ENCODE results near the gene FRK. TPM values are rescaled to one million over a fixed set of nuclear protein-coding genes. Genes with fewer than 3 reads are reported as not detected.
"Not testable (repeated sequence)": the region's sequence is repeated elsewhere in the genome, so short reads cannot be mapped to it uniquely, and the experiment has no call there.

FRK gene
- not detected in 2 replicates for total RNA-seq

- intact Hi-C loops (cut with micrococcal nuclease), result no loop called here
- DNase-seq, result no peak
- no peaks in the 10 kb centered on the region for H3K36me3 Mint-ChIP-seq (ENCODE audit: low read depth)
- H3K27me3 Mint-ChIP-seq, result peaks cover 2% of the 10 kb centered on the region
- H3K9me3 Mint-ChIP-seq, result no peaks in the 10 kb centered on the region
- no peak within 1 kb of the TSS for H3K27ac Mint-ChIP-seq
- no peak within 1 kb of the TSS for H3K4me3 Mint-ChIP-seq
- H3K4me1 Mint-ChIP-seq, result no peaks in the 10 kb centered on the region
These were observed at the start of gene FRK for GRCh38 chr6:116060572-116061283. Gene FRK (minus strand): TSS chr6:116060891. CDS start chr6:116060311, 580 bp downstream.

GRCh38 chr6:116108836-116109235 is 48.1 kb upstream of the FRK start:
- Mint-ChIP-seq H3K4me3 (no peak overlapping the region), H3K27me3 (no peaks in the 10 kb centered on the region), H3K4me1 (peaks cover 17% of the 10 kb centered on the region), H3K27ac (peak overlapping the region; percentile 5), H3K36me3 (ENCODE audit: low read depth) (peaks cover 23% of the 10 kb centered on the region), H3K9me3 (no peaks in the 10 kb centered on the region)
- no peak for DNase-seq
- intact Hi-C loops (cut with micrococcal nuclease), result no loop called here

- Mint-ChIP-seq H3K27ac (no peak overlapping the region), H3K36me3 (ENCODE audit: low read depth) (peaks cover 16% of the 10 kb centered on the region), H3K4me3 (no peak overlapping the region), H3K9me3 (no peaks in the 10 kb centered on the region), H3K27me3 (no peaks in the 10 kb centered on the region), H3K4me1 (peaks cover 38% of the 10 kb centered on the region)
- intact Hi-C loops (cut with micrococcal nuclease), result no loop called here
- DNase-seq, result no peak
These were observed 45.5 kb upstream of the FRK start for GRCh38 chr6:116106146-116106545.

- peaks cover 38% of the 10 kb centered on the region for H3K4me1 Mint-ChIP-seq
- no peak overlapping the region for H3K4me3 Mint-ChIP-seq
- H3K9me3 Mint-ChIP-seq, result no peaks in the 10 kb centered on the region
- intact Hi-C loops (cut with micrococcal nuclease), result no loop called here
- no peaks in the 10 kb centered on the region for H3K27me3 Mint-ChIP-seq
- no peak for DNase-seq
- no peak overlapping the region for H3K27ac Mint-ChIP-seq
- H3K36me3 Mint-ChIP-seq (ENCODE audit: low read depth), result peaks cover 13% of the 10 kb centered on the region
These were observed 44.6 kb upstream of the FRK start for GRCh38 chr6:116105247-116105646.

- no peak overlapping the region for H3K27ac Mint-ChIP-seq
- intact Hi-C loops (cut with micrococcal nuclease), result no loop called here
- no peak for DNase-seq
- H3K4me1 Mint-ChIP-seq, result peaks cover 39% of the 10 kb centered on the region
- H3K27me3 Mint-ChIP-seq, result no peaks in the 10 kb centered on the region
- peaks cover 11% of the 10 kb centered on the region for H3K36me3 Mint-ChIP-seq (ENCODE audit: low read depth)
- H3K4me3 Mint-ChIP-seq, result no peak overlapping the region
- no peaks in the 10 kb centered on the region for H3K9me3 Mint-ChIP-seq
These were observed 43.9 kb upstream of the FRK start for GRCh38 chr6:116104636-116105035.

- no peak for DNase-seq
- Mint-ChIP-seq H3K27ac (no peak overlapping the region), H3K36me3 (ENCODE audit: low read depth) (peaks cover 5% of the 10 kb centered on the region), H3K4me1 (peaks cover 44% of the 10 kb centered on the region), H3K4me3 (peak overlapping the region; percentile 95), H3K27me3 (no peaks in the 10 kb centered on the region), H3K9me3 (no peaks in the 10 kb centered on the region)
- intact Hi-C loops (cut with micrococcal nuclease), result no loop called here
These were observed 42.2 kb upstream of the FRK start for GRCh38 chr6:116102873-116103272.

GRCh38 chr6:116101790-116102189 is 41.1 kb upstream of the FRK start:
- Mint-ChIP-seq H3K27me3 (no peaks in the 10 kb centered on the region), H3K4me3 (peak overlapping the region; percentile 95), H3K9me3 (no peaks in the 10 kb centered on the region), H3K27ac (peak overlapping the region; percentile 92), H3K36me3 (ENCODE audit: low read depth) (peaks cover 5% of the 10 kb centered on the region), H3K4me1 (peaks cover 44% of the 10 kb centered on the region)
- intact Hi-C loops (cut with micrococcal nuclease), result loop anchor here (2.0 kb wide), 2 partner anchors 153 to 567 kb away; partner anchors contain the start of genes TSPYL4 and ZUP1
- DNase-seq, result no peak

GRCh38 chr6:116101302-116101718 is 40.6 kb upstream of the FRK start:
- Mint-ChIP-seq H3K36me3 (ENCODE audit: low read depth) (peaks cover 5% of the 10 kb centered on the region), H3K4me1 (peaks cover 44% of the 10 kb centered on the region), H3K9me3 (no peaks in the 10 kb centered on the region), H3K4me3 (peak overlapping the region; percentile 95), H3K27ac (peak overlapping the region; percentile 92), H3K27me3 (no peaks in the 10 kb centered on the region)
- DNase-seq, result no peak
- intact Hi-C loops (cut with micrococcal nuclease), result loop anchor here (2.0 kb wide), 2 partner anchors 153 to 567 kb away; partner anchors contain the start of genes TSPYL4 and ZUP1

GRCh38 chr6:116100419-116101301 is 40.0 kb upstream of the FRK start, which contains the start of gene NT5DC1:
Gene NT5DC1 (plus strand): TSS chr6:116100853. CDS start chr6:116100931, 78 bp downstream.
- Mint-ChIP-seq H3K27ac (peak within 1 kb of the TSS; percentile 92), H3K4me3 (peak within 1 kb of the TSS; percentile 95), H3K27me3 (no peaks in the 10 kb centered on the region), H3K9me3 (peaks cover 4% of the 10 kb centered on the region), H3K36me3 (ENCODE audit: low read depth) (peaks cover 5% of the 10 kb centered on the region), H3K4me1 (peaks cover 38% of the 10 kb centered on the region)
- peak; percentile 96 for DNase-seq
- intact Hi-C loops (cut with micrococcal nuclease), result loop anchor here (1.0 to 2.0 kb wide), 4 partner anchors 154 to 568 kb away; partner anchors contain the start of genes RWDD1, TSPYL1, TSPYL4 and ZUP1

- peaks cover 27% of the 10 kb centered on the region for H3K4me1 Mint-ChIP-seq
- intact Hi-C loops (cut with micrococcal nuclease), result no loop called here
- H3K4me3 Mint-ChIP-seq, result no peak overlapping the region
- H3K36me3 Mint-ChIP-seq (ENCODE audit: low read depth), result no peaks in the 10 kb centered on the region
- H3K9me3 Mint-ChIP-seq, result peaks cover 4% of the 10 kb centered on the region
- no peak overlapping the region for H3K27ac Mint-ChIP-seq
- H3K27me3 Mint-ChIP-seq, result no peaks in the 10 kb centered on the region
- no peak for DNase-seq
These were observed 38.3 kb upstream of the FRK start for GRCh38 chr6:116099036-116099435.

- no peaks in the 10 kb centered on the region for H3K27me3 Mint-ChIP-seq
- H3K36me3 Mint-ChIP-seq (ENCODE audit: low read depth), result no peaks in the 10 kb centered on the region
- H3K27ac Mint-ChIP-seq, result no peak overlapping the region
- peaks cover 16% of the 10 kb centered on the region for H3K4me1 Mint-ChIP-seq
- H3K9me3 Mint-ChIP-seq, result peaks cover 4% of the 10 kb centered on the region
- no peak overlapping the region for H3K4me3 Mint-ChIP-seq
- no peak for DNase-seq
- intact Hi-C loops (cut with micrococcal nuclease), result loop anchor here (1.0 kb wide), 1 partner anchor 86 kb away; no protein-coding TSS in a partner anchor
These were observed 36.5 kb upstream of the FRK start for GRCh38 chr6:116096979-116097816.

GRCh38 chr6:116096048-116096759 is 35.5 kb upstream of the FRK start:
- H3K36me3 Mint-ChIP-seq (ENCODE audit: low read depth); H3K27me3 Mint-ChIP-seq; H3K4me3 Mint-ChIP-seq; DNase-seq; H3K4me1 Mint-ChIP-seq; H3K27ac Mint-ChIP-seq; intact Hi-C loops (cut with micrococcal nuclease); H3K9me3 Mint-ChIP-seq: not testable (repeated sequence)

- intact Hi-C loops (cut with micrococcal nuclease), result no loop called here
- Mint-ChIP-seq H3K36me3 (ENCODE audit: low read depth) (no peaks in the 10 kb centered on the region), H3K27ac (no peak overlapping the region), H3K4me3 (no peak overlapping the region), H3K4me1 (peaks cover 5% of the 10 kb centered on the region), H3K27me3 (no peaks in the 10 kb centered on the region), H3K9me3 (peaks cover 4% of the 10 kb centered on the region)
- no peak for DNase-seq
These were observed 33.4 kb upstream of the FRK start for GRCh38 chr6:116094041-116094440.

Measured in activated CD4-positive, alpha-beta T cell treated with anti-CD3 and anti-CD28 coated beads, Interleukin-2, amount 10 ng/mL, durations not matched to agents 24 days and 14 days (primary cell).